ENCODE results near the gene SAMD11. TPM values are rescaled to one million over a fixed set of nuclear protein-coding genes. Genes with fewer than 3 reads are reported as not detected.

The SAMD11 gene
- total and polyA plus RNA-seq, 2 of the 8 experiments (the other 6 are each of a cell fraction or from before 2014, with no cell fraction given) = 0.18 to 0.30 TPM

GRCh38 chr1:956636-957035 lies 32.9 kb downstream of the SAMD11 start:
- Histone ChIP-seq H3K23ac (ENCODE audit: insufficient read length) (no peak overlapping the region), H2AK5ac (ENCODE audit: low read depth, low read length) (no peak overlapping the region), H3K79me2 (ENCODE audit: control insufficient read depth in 1 of 2, insufficient read depth in 2 of 2, low read length in 2 of 2) (peaks cover 0 to 14% of the 10 kb centered on the region in 2 experiments; a peak in 3 of 4 replicates), H3K14ac (ENCODE audit: insufficient read length) (no peak overlapping the region), H3K4me2 (ENCODE audit: insufficient read depth in 1 of 2, low read depth in 2 of 2, low read length in 2 of 2) (no peak overlapping the region), H2BK20ac (ENCODE audit: low read length) (no peak overlapping the region), H3K18ac (ENCODE audit: extremely low read depth, low read length) (no peak overlapping the region), H2BK12ac (ENCODE audit: low read depth, low read length) (no peak overlapping the region), H3K9me3 (ENCODE audit: insufficient read depth in 2 of 2, low read depth in 1 of 2, low read length in 1 of 2) (no peaks in the 10 kb centered on the region; a peak in 1 of 4 replicates), H3K23me2 (ENCODE audit: low read depth, low read length) (peaks cover 10% of the 10 kb centered on the region), H4K5ac (ENCODE audit: insufficient read length, low read depth, low read length) (no peak overlapping the region), H3K36me3 (ENCODE audit: control insufficient read depth in 2 of 4, insufficient read depth in 4 of 4, low read length in 3 of 4) (peaks cover 8 to 46% (median 30%) of the 10 kb centered on the region in 4 experiments; a peak in 7 of 8 replicates), H3K4ac (replicated peaks; ENCODE audit: insufficient read length, low read depth, low read length) (no peak overlapping the region), H3K4me3 (ENCODE audit: extremely low read depth in 1 of 4, insufficient read depth in 2 of 4, low read depth in 3 of 4, low read length in 4 of 4) (no peak overlapping the region), H3K4me1 (replicated peaks in 1 of 4; ENCODE audit: control insufficient read depth in 3 of 4, insufficient read depth in 4 of 4, low read length in 3 of 4) (peaks cover 0 to 9% (median 3%) of the 10 kb centered on the region in 4 experiments; a peak in 5 of 7 replicates), H3K56ac (replicated peaks; ENCODE audit: insufficient read length, low read depth, low read length) (no peak overlapping the region), H2BK5ac (ENCODE audit: low read depth, low read length) (no peak overlapping the region), H2BK120ac (replicated peaks; ENCODE audit: low read depth, low read length) (no peak overlapping the region), H2BK15ac (ENCODE audit: low read length) (no peak overlapping the region), H4K91ac (replicated peaks; ENCODE audit: insufficient read length, low read length) (no peak overlapping the region), H2AFZ (ENCODE audit: low read length) (no peak overlapping the region), H3K27me3 (replicated peaks in 1 of 4; ENCODE audit: control insufficient read depth in 3 of 4, extremely low read depth in 1 of 4, insufficient read depth in 3 of 4, low read length in 3 of 4) (peaks cover 4 to 17% (median 12%) of the 10 kb centered on the region in 4 experiments), H3K79me1 (ENCODE audit: low read depth, low read length) (peaks cover 14% of the 10 kb centered on the region), H3K27ac (ENCODE audit: low read depth, low read length) (no peak overlapping the region), H4K8ac (ENCODE audit: extremely low read depth, insufficient read depth, low read length) (peak overlapping the region; percentile 75; the same call in 1 of the 2 replicates), H3K9ac (replicated peaks in 1 of 4; ENCODE audit: extremely low read depth in 1 of 4, low read depth in 3 of 4, low read length in 3 of 4) (no peak overlapping the region), H4K20me1 (replicated peaks in 1 of 2; ENCODE audit: control insufficient read depth in 1 of 2, insufficient read depth in 2 of 2, low read length in 2 of 2) (peaks cover 19 to 22% of the 10 kb centered on the region in 2 experiments)
- POLR2A ChIA-PET (ENCODE audit: partially characterized antibody) = interaction anchor here (1.2 to 8.8 kb wide), 2 partner anchors 14 to 25 kb away, joined by 3 to 65 read pairs; no protein-coding TSS in a partner anchor
- CTCF ChIA-PET (ENCODE audit: partially characterized antibody) = interaction anchor here (1.0 to 2.1 kb wide), 7 partner anchors 10 to 84 kb away, joined by 3 to 5 read pairs (median 3); no protein-coding TSS in a partner anchor
- DNase-seq (ENCODE audit: low read depth in 1 of 2, low spot score in 2 of 2) (no peak), FAIRE-seq (no peak)
- TF ChIP-seq RFX5 (IDR thresholded peaks at IDR 0.05; ENCODE audit: borderline replicate concordance, low read depth, low read length) (no peak), EZH2 (IDR thresholded peaks at IDR 0.05; ENCODE audit: low read depth, low read length, severe bottlenecking) (no peak), TBP (IDR thresholded peaks at IDR 0.05; ENCODE audit: low read depth, low read length) (no peak), JUN (IDR thresholded peaks at IDR 0.05; ENCODE audit: low read depth, low read length) (no peak), RBBP5 (IDR thresholded peaks at IDR 0.05; ENCODE audit: borderline replicate concordance, low read depth, low read length) (no peak), POLR2A (IDR thresholded peaks at IDR 0.05; ENCODE audit: control extremely low read depth in 1 of 2, low read depth in 2 of 2, low read length in 2 of 2) (no peak), CHD1 (IDR thresholded peaks at IDR 0.05; ENCODE audit: low read depth, low read length) (no peak)
- TF ChIP-seq, protein P1, sequence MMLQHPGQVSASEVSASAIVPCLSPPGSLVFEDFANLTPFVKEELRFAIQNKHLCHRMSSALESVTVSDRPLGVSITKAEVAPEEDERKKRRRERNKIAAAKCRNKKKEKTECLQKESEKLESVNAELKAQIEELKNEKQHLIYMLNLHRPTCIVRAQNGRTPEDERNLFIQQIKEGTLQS (IDR thresholded peaks at IDR 0.05; ENCODE audit: insufficient read depth, low read depth, low read length) = no peak
- TF ChIP-seq, protein P2, sequence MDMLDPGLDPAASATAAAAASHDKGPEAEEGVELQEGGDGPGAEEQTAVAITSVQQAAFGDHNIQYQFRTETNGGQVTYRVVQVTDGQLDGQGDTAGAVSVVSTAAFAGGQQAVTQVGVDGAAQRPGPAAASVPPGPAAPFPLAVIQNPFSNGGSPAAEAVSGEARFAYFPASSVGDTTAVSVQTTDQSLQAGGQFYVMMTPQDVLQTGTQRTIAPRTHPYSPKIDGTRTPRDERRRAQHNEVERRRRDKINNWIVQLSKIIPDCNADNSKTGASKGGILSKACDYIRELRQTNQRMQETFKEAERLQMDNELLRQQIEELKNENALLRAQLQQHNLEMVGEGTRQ (IDR thresholded peaks at IDR 0.05; ENCODE audit: low read length) = no peak
- 92% methylated on average over 8 of the region's 11 CpGs; no CpG with 5 or more reads in 1 of the 2 experiments for WGBS, 2 experiments (ENCODE audit: extremely low coverage in 1 of 2, insufficient coverage in 1 of 2, insufficient read length in 1 of 2, insufficient replicate concordance in 2 of 2, low coverage in 1 of 2, low lambda C conversion rate in 2 of 2, missing lambda C conversion rate in 1 of 2)
